HG02610 (cell line): ENCODE data around the gene MDFIC.

Source experiments
- ATAC-seq: cut with Tn5 transposase; IDR thresholded peaks from one replicate; pipeline ENCODE4 v1.9.1; 2021; ENCODE audit warnings: mild to moderate bottlenecking, moderate library complexity; ENCODE audit not compliant: unreplicated experiment

Gene MDFIC

GRCh38 chr7:115032715-115033703 is 111.1 kb downstream of the MDFIC start:
- ATAC-seq: no peak

- peak; percentile 88 for ATAC-seq
Measured at GRCh38 chr7:115033917-115034459, 112.1 kb downstream of the MDFIC start.

GRCh38 chr7:115034515-115034914 is 112.6 kb downstream of the MDFIC start:
- ATAC-seq: no peak

GRCh38 chr7:115037128-115037802 is 115.4 kb downstream of the MDFIC start:
- ATAC-seq: no peak

GRCh38 chr7:115038158-115038557 is 116.3 kb downstream of the MDFIC start:
- no peak for ATAC-seq

GRCh38 chr7:115040057-115040456 is 118.2 kb downstream of the MDFIC start:
- ATAC-seq: no peak

- no peak for ATAC-seq
Measured at GRCh38 chr7:115040495-115040894, 118.6 kb downstream of the MDFIC start.

GRCh38 chr7:115042596-115042995 is 120.7 kb downstream of the MDFIC start:
- ATAC-seq: no peak

- no peak for ATAC-seq
Measured at GRCh38 chr7:115043605-115044004, 121.7 kb downstream of the MDFIC start.

GRCh38 chr7:115044224-115044623 is 122.3 kb downstream of the MDFIC start:
- no peak for ATAC-seq

GRCh38 chr7:115047958-115048720 is 126.2 kb downstream of the MDFIC start:
- no peak for ATAC-seq

GRCh38 chr7:115052706-115053105 is 130.8 kb downstream of the MDFIC start:
- ATAC-seq: no peak

GRCh38 chr7:115054478-115055065 is 132.7 kb downstream of the MDFIC start:
- ATAC-seq: no peak

GRCh38 chr7:115056019-115056418 is 134.1 kb downstream of the MDFIC start:
- ATAC-seq: no peak

- no peak for ATAC-seq
Measured at GRCh38 chr7:115058726-115059125, 136.8 kb downstream of the MDFIC start.

GRCh38 chr7:115059321-115059720 is 137.4 kb downstream of the MDFIC start:
- ATAC-seq: no peak

- peak; percentile 73 for ATAC-seq
Measured at GRCh38 chr7:115060095-115060870, 138.4 kb downstream of the MDFIC start.

GRCh38 chr7:115066050-115066449 is 144.2 kb downstream of the MDFIC start:
- ATAC-seq: peak; percentile 80

GRCh38 chr7:115066634-115067033 is 144.7 kb downstream of the MDFIC start:
- peak; percentile 66 for ATAC-seq

- no peak for ATAC-seq
Measured at GRCh38 chr7:115068220-115068619, 146.3 kb downstream of the MDFIC start.
